Measurements from ENCODE around the gene COL8A1. TPM values are rescaled to one million over a fixed set of nuclear protein-coding genes. Genes with fewer than 3 reads are reported as not detected.

The COL8A1 gene
- total RNA-seq, 1 experiment from 2014 or later, result 0.13 TPM

DNA sequence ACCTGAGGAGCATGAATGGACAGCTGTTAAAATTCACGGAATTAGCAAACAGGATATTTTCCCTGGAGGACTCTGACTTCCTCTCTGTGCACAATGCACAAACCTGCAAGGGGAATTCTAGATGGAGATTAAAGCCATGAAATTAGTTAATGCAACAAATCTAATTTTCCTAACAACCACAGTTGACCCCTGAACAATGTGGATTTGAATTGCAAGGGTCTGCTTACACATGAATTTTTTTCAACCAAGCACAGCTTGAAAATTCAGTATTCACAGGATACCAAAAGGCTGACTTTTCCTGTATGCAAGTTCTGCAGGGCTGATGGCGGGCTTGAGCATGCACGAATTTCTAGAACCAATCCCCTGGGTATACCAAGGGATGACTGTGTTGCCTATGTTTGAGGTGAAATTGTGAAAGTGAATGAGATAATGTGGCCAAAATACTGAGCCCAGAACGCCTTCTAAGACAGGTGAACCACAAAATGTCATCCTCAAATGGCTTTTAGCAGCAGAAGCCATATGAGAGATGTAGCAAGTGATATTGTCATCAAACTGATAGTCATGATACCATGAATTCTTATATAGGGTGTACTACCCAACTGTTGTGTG lies 52.5 kb downstream of the COL8A1 start:
- ChIA-PET POLR2A (no interaction called here), CTCF (no interaction called here)
- Histone ChIP-seq H3K4me3 (ENCODE audit: low read depth in 2 of 2, low read length in 2 of 2) (no peak overlapping the region), H3K9me3 (ENCODE audit: control insufficient read depth, insufficient read depth, low read depth, low read length) (no peaks in the 10 kb centered on the region), H3K4me1 (ENCODE audit: control insufficient read depth, insufficient read depth, low read length) (no peaks in the 10 kb centered on the region), H3K27ac (ENCODE audit: low read length) (no peak overlapping the region), H3K36me3 (ENCODE audit: control insufficient read depth, insufficient read depth, low read length) (no peaks in the 10 kb centered on the region), H3K27me3 (ENCODE audit: control insufficient read depth, insufficient read depth, low read length) (peaks cover 8% of the 10 kb centered on the region; the same call in 1 of the 2 replicates)
- DNase-seq (ENCODE audit: low read depth, low spot score) (no peak), ATAC-seq (no peak)
- TF ChIP-seq, protein P1, sequence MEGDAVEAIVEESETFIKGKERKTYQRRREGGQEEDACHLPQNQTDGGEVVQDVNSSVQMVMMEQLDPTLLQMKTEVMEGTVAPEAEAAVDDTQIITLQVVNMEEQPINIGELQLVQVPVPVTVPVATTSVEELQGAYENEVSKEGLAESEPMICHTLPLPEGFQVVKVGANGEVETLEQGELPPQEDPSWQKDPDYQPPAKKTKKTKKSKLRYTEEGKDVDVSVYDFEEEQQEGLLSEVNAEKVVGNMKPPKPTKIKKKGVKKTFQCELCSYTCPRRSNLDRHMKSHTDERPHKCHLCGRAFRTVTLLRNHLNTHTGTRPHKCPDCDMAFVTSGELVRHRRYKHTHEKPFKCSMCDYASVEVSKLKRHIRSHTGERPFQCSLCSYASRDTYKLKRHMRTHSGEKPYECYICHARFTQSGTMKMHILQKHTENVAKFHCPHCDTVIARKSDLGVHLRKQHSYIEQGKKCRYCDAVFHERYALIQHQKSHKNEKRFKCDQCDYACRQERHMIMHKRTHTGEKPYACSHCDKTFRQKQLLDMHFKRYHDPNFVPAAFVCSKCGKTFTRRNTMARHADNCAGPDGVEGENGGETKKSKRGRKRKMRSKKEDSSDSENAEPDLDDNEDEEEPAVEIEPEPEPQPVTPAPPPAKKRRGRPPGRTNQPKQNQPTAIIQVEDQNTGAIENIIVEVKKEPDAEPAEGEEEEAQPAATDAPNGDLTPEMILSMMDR (IDR thresholded peaks at IDR 0.05), result 0 out of 2 replicates have a peak, but pooled peaks have one; percentile 3
- TF ChIP-seq TCF7L2 (IDR thresholded peaks at IDR 0.05; ENCODE audit: low read depth, low read length), result no peak
- in situ Hi-C loops (cut with HindIII; ENCODE audit: low pct_unique_long_range_greater_than_20kb, low sequenced_read_pairs) (no loop called here), intact Hi-C loops (cut with micrococcal nuclease; ENCODE audit: unreplicated experiment) (no loop called here)
- BruUV-seq (replicated peaks), result no TSS peak

DNA sequence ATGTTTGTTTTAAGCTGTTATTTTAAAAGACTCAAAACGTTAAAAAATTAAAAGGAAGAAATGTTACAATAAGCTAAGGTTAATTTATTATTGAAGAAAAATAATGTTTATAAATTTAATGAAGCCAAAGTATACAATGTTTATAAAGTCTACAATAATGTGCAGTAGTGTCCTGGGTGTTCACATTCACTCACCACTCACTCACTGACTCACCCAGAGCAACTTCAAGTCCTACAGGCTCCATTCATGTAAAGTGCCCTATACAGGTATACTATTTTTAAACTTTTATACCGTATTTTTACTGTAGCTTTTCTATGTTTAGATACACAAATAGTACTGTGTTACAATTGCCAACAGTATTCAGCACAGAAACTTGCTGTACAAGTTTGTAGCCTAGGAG lies 55.2 kb downstream of the COL8A1 start:
- Histone ChIP-seq H3K4me1 (ENCODE audit: control insufficient read depth, insufficient read depth, low read length) (no peaks in the 10 kb centered on the region), H3K9me3 (ENCODE audit: control insufficient read depth, insufficient read depth, low read depth, low read length) (no peaks in the 10 kb centered on the region), H3K4me3 (ENCODE audit: low read depth in 2 of 2, low read length in 2 of 2) (no peak overlapping the region), H3K36me3 (ENCODE audit: control insufficient read depth, insufficient read depth, low read length) (no peaks in the 10 kb centered on the region), H3K27ac (ENCODE audit: low read length) (no peak overlapping the region), H3K27me3 (ENCODE audit: control insufficient read depth, insufficient read depth, low read length) (peaks cover 5% of the 10 kb centered on the region; the same call in 1 of the 2 replicates)
- ATAC-seq (no peak), DNase-seq (ENCODE audit: low read depth, low spot score) (no peak)
- intact Hi-C loops (cut with micrococcal nuclease; ENCODE audit: unreplicated experiment) (no loop called here), in situ Hi-C loops (cut with HindIII; ENCODE audit: low pct_unique_long_range_greater_than_20kb, low sequenced_read_pairs) (no loop called here)
- TF ChIP-seq TCF7L2 (IDR thresholded peaks at IDR 0.05; ENCODE audit: low read depth, low read length) (no peak), SIN3A (IDR thresholded peaks at IDR 0.05; ENCODE audit: borderline replicate concordance, insufficient read depth, low read depth, low read length) (no peak), POLR2AphosphoS5 (IDR thresholded peaks at IDR 0.05; ENCODE audit: low read depth, low read length) (no peak)
- TF ChIP-seq, protein P1 (IDR thresholded peaks at IDR 0.05), result no peak
- TF ChIP-seq, protein P2, sequence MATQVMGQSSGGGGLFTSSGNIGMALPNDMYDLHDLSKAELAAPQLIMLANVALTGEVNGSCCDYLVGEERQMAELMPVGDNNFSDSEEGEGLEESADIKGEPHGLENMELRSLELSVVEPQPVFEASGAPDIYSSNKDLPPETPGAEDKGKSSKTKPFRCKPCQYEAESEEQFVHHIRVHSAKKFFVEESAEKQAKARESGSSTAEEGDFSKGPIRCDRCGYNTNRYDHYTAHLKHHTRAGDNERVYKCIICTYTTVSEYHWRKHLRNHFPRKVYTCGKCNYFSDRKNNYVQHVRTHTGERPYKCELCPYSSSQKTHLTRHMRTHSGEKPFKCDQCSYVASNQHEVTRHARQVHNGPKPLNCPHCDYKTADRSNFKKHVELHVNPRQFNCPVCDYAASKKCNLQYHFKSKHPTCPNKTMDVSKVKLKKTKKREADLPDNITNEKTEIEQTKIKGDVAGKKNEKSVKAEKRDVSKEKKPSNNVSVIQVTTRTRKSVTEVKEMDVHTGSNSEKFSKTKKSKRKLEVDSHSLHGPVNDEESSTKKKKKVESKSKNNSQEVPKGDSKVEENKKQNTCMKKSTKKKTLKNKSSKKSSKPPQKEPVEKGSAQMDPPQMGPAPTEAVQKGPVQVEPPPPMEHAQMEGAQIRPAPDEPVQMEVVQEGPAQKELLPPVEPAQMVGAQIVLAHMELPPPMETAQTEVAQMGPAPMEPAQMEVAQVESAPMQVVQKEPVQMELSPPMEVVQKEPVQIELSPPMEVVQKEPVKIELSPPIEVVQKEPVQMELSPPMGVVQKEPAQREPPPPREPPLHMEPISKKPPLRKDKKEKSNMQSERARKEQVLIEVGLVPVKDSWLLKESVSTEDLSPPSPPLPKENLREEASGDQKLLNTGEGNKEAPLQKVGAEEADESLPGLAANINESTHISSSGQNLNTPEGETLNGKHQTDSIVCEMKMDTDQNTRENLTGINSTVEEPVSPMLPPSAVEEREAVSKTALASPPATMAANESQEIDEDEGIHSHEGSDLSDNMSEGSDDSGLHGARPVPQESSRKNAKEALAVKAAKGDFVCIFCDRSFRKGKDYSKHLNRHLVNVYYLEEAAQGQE (IDR thresholded peaks at IDR 0.05; ENCODE audit: insufficient read depth in 1 of 2, low read depth in 2 of 2, low read length in 1 of 2), result no peak
- ChIA-PET POLR2A (no interaction called here), CTCF (no interaction called here)
- no TSS peak for BruUV-seq (replicated peaks)

Measured in Panc1 (cell line).